H1 (cell line): ENCODE data around the gene SPEN. TPM values are rescaled to one million over a fixed set of nuclear protein-coding genes. Genes with fewer than 3 reads are reported as not detected.

Experiments
- CTCF ChIA-PET: fragments of 300-600 bp; sonication (Branson Sonifier 250); formaldehyde crosslinking; loops from one replicate; lab custom pipeline; 2021; ENCODE audit not compliant: partially characterized antibody; lab: Charles Lee
- POLR2A ChIA-PET: fragments of 300-600 bp; sonication (Branson Sonifier 250); formaldehyde crosslinking; loops from one replicate; lab custom pipeline; 2021; ENCODE audit warnings: inconsistent platforms; ENCODE audit not compliant: partially characterized antibody; lab: Charles Lee
- DNase-seq, 2 experiments: peaks; one replicate each; pipeline versions ENCODE4 v3.0.0 to v3.0.0-alpha.2; 2010 to 2022; ENCODE audit warnings: low spot score in 2 of 2, low read depth in 1 of 2, mixed read lengths in 1 of 2
- FAIRE-seq: peaks from 2 replicates; lab custom pipeline; 2011; peaks lifted over from hg19 to GRCh38; lab: Jason Lieb, UNC
- H2AFZ ChIP-seq: 2 replicates; pipeline ENCODE4 v1.8.1; 2012; ENCODE audit warnings: low read length, inconsistent platforms
- H2AK5ac ChIP-seq: 2 replicates; pipeline ENCODE4 v1.6.1; 2013; ENCODE audit warnings: low read depth, low read length
- H2BK120ac ChIP-seq: replicated peaks from 2 replicates; pipeline ENCODE3; 2013; ENCODE audit warnings: low read depth, low read length, inconsistent platforms
- H2BK12ac ChIP-seq: 2 replicates; pipeline ENCODE4 v1.6.1; 2013; ENCODE audit warnings: low read depth, low read length
- H2BK15ac ChIP-seq: 2 replicates; pipeline ENCODE4 v1.6.1; 2013; ENCODE audit warnings: low read length
- H2BK20ac ChIP-seq: 2 replicates; pipeline ENCODE4 v1.6.1; 2013; ENCODE audit warnings: low read length
- H2BK5ac ChIP-seq: 2 replicates; pipeline ENCODE4 v1.6.1; 2013; ENCODE audit warnings: low read depth, low read length
- H3K14ac ChIP-seq: 2 replicates; pipeline ENCODE4 v1.6.1; 2013; ENCODE audit warnings: inconsistent platforms; ENCODE audit not compliant: insufficient read length
- H3K18ac ChIP-seq: 2 replicates; pipeline ENCODE4 v1.6.1; 2013; ENCODE audit warnings: low read length; ENCODE audit errors: extremely low read depth
- H3K23ac ChIP-seq: 2 replicates; pipeline ENCODE4 v1.6.1; 2013; ENCODE audit warnings: inconsistent platforms; ENCODE audit not compliant: insufficient read length
- H3K23me2 ChIP-seq: 2 replicates; pipeline ENCODE4 v1.6.1; 2013; ENCODE audit warnings: low read depth, low read length
- H3K27ac ChIP-seq: 2 replicates; pipeline ENCODE4 v1.6.1; 2011; ENCODE audit warnings: low read depth, low read length, inconsistent platforms
- H3K27me3 ChIP-seq, 4 experiments: replicated peaks in 1 of 4; 1 replicate in 1 of 4; 2 replicates in 3 of 4; pipeline versions ENCODE4 v1.6.1 to v1.8.1; 2011 to 2013; ENCODE audit warnings: low read length in 3 of 4, mild to moderate bottlenecking in 3 of 4, inconsistent platforms in 2 of 4, mixed read lengths in 2 of 4, moderate library complexity in 1 of 4; ENCODE audit not compliant: control insufficient read depth in 3 of 4, insufficient read depth in 3 of 4; ENCODE audit errors: extremely low read depth in 1 of 4
- H3K36me3 ChIP-seq, 4 experiments: 2 replicates each; pipeline versions ENCODE4 v1.6.1 to v1.8.1; 2011 to 2013; ENCODE audit warnings: mild to moderate bottlenecking in 4 of 4, low read length in 3 of 4, moderate library complexity in 2 of 4, control low read depth in 1 of 4, inconsistent platforms in 1 of 4; ENCODE audit not compliant: insufficient read depth in 4 of 4, control insufficient read depth in 2 of 4
- H3K4ac ChIP-seq: replicated peaks from 2 replicates; pipeline ENCODE3; 2013; ENCODE audit warnings: low read length, low read depth, mixed read lengths, inconsistent platforms; ENCODE audit not compliant: insufficient read length
- H3K4me1 ChIP-seq, 4 experiments: replicated peaks in 1 of 4; 1 replicate in 1 of 4; 2 replicates in 3 of 4; pipeline versions ENCODE4 v1.6.1 to v1.8.1; 2011 to 2013; ENCODE audit warnings: low read length in 3 of 4, inconsistent platforms in 2 of 4, mixed read lengths in 1 of 4; ENCODE audit not compliant: insufficient read depth in 4 of 4, control insufficient read depth in 3 of 4
- H3K4me2 ChIP-seq, 2 experiments: 2 replicates each; pipeline versions ENCODE4 v1.6.1 to v1.8.1; 2011 to 2013; ENCODE audit warnings: low read depth in 2 of 2, low read length in 2 of 2, control low read depth in 1 of 2, inconsistent platforms in 1 of 2, mild to moderate bottlenecking in 1 of 2; ENCODE audit not compliant: insufficient read depth in 1 of 2
- H3K4me3 ChIP-seq, 4 experiments: fragments of 200-600, 300-600 bp in 1 of 4; sonication (generic), shearing (Covaris generic), sonication (Bioruptor Twin) in 1 of 4; 2 replicates each; pipeline versions ENCODE4 v1.5.1 to v1.8.1; 2011 to 2016; ENCODE audit warnings: low read length in 4 of 4, low read depth in 3 of 4, control low read depth in 2 of 4, inconsistent platforms in 2 of 4, mild to moderate bottlenecking in 2 of 4, mixed read lengths in 1 of 4, moderate library complexity in 1 of 4; ENCODE audit not compliant: insufficient read depth in 2 of 4; ENCODE audit errors: extremely low read depth in 1 of 4
- H3K56ac ChIP-seq: replicated peaks from 2 replicates; pipeline ENCODE3; 2013; ENCODE audit warnings: low read depth, mild to moderate bottlenecking, mixed read lengths, low read length, inconsistent platforms; ENCODE audit not compliant: insufficient read length
- H3K79me1 ChIP-seq: 2 replicates; pipeline ENCODE4 v1.6.1; 2013; ENCODE audit warnings: low read depth, low read length, control low read depth
- H3K79me2 ChIP-seq, 2 experiments: 2 replicates each; pipeline versions ENCODE4 v1.6.1 to v1.8.1; 2012 to 2013; ENCODE audit warnings: low read length in 2 of 2, mild to moderate bottlenecking in 2 of 2, inconsistent platforms in 1 of 2; ENCODE audit not compliant: insufficient read depth in 2 of 2, control insufficient read depth in 1 of 2
- H3K9ac ChIP-seq, 4 experiments: replicated peaks in 1 of 4; 1 replicate in 1 of 4; 2 replicates in 3 of 4; pipeline versions ENCODE4 v1.6.1 to v1.8.1; 2011 to 2013; ENCODE audit warnings: low read depth in 3 of 4, low read length in 3 of 4, control low read depth in 2 of 4, mild to moderate bottlenecking in 2 of 4, moderate library complexity in 2 of 4, inconsistent platforms in 1 of 4; ENCODE audit errors: extremely low read depth in 1 of 4
- H3K9me3 ChIP-seq, 2 experiments: 2 replicates each; pipeline versions ENCODE4 v1.6.1 to v1.8.1; 2012 to 2013; ENCODE audit warnings: mild to moderate bottlenecking in 2 of 2, moderate library complexity in 2 of 2, control low read depth in 1 of 2, inconsistent platforms in 1 of 2, low read depth in 1 of 2, low read length in 1 of 2, mixed read lengths in 1 of 2; ENCODE audit not compliant: insufficient read depth in 2 of 2
- H4K20me1 ChIP-seq, 2 experiments: replicated peaks in 1 of 2; 2 replicates each; pipeline versions ENCODE3 to v1.8.1; 2011 to 2013; ENCODE audit warnings: inconsistent platforms in 2 of 2, low read length in 2 of 2, mild to moderate bottlenecking in 1 of 2; ENCODE audit not compliant: insufficient read depth in 2 of 2, control insufficient read depth in 1 of 2
- H4K5ac ChIP-seq: 2 replicates; pipeline ENCODE4 v1.6.1; 2013; ENCODE audit warnings: low read length, low read depth, mixed read lengths, inconsistent platforms; ENCODE audit not compliant: insufficient read length
- H4K8ac ChIP-seq: 2 replicates; pipeline ENCODE4 v1.8.0; 2013; ENCODE audit warnings: mild to moderate bottlenecking, moderate library complexity, low read length, inconsistent platforms; ENCODE audit not compliant: insufficient read depth; ENCODE audit errors: extremely low read depth
- H4K91ac ChIP-seq: replicated peaks from 2 replicates; pipeline ENCODE3; 2013; ENCODE audit warnings: low read length, mixed read lengths, inconsistent platforms; ENCODE audit not compliant: insufficient read length
- BACH1 ChIP-seq: IDR thresholded peaks from 2 replicates; pipeline ENCODE4 v1.6.1; 2012; ENCODE audit warnings: low read length, improper control_type of control experiment
- CBX8 ChIP-seq: fragments of 300-800, 300-1000 bp; sonication (generic); IDR thresholded peaks from 2 replicates; pipeline ENCODE4 v1.7.1; 2016; ENCODE audit warnings: low read depth, low read length, borderline replicate concordance
- CEBPB ChIP-seq: IDR thresholded peaks from 2 replicates; pipeline ENCODE4 v1.6.1; 2012; ENCODE audit warnings: low read depth, low read length
- EP300 ChIP-seq, 2 experiments: IDR thresholded peaks; 1 replicate in 1 of 2; 2 replicates in 1 of 2; pipeline ENCODE4 v1.6.1; 2011 to 2012; ENCODE audit warnings: low read depth in 2 of 2, low read length in 2 of 2, mild to moderate bottlenecking in 2 of 2, borderline replicate concordance in 1 of 2, inconsistent platforms in 1 of 2, moderate library complexity in 1 of 2
- HDAC6 ChIP-seq: IDR thresholded peaks from one replicate; pipeline ENCODE4 v1.7.1; 2012; ENCODE audit warnings: low read depth, mild to moderate bottlenecking, inconsistent platforms, low read length, moderate library complexity
- SAP30 ChIP-seq: fragments of 300-600 bp; sonication (generic); IDR thresholded peaks from 2 replicates; pipeline ENCODE4 v1.7.1; 2012; ENCODE audit warnings: low read length, moderate library complexity, mild to moderate bottlenecking, inconsistent platforms; ENCODE audit not compliant: insufficient read depth, insufficient replicate concordance
- SIX5 ChIP-seq: IDR thresholded peaks from 2 replicates; pipeline ENCODE4 v1.6.1; 2011; ENCODE audit warnings: mild to moderate bottlenecking, low read depth, low read length
- SP1 ChIP-seq: IDR thresholded peaks from 2 replicates; pipeline ENCODE4 v1.6.1; 2011; ENCODE audit warnings: low read depth, low read length
- TBP ChIP-seq: IDR thresholded peaks from 2 replicates; pipeline ENCODE4 v1.6.1; 2011; ENCODE audit warnings: low read depth, low read length, improper control_type of control experiment
- YY1 ChIP-seq: IDR thresholded peaks from 2 replicates; pipeline ENCODE4 v1.6.1; 2011; ENCODE audit warnings: low read depth, mild to moderate bottlenecking, low read length
- WGBS, 2 experiments: shearing (Covaris generic) in 1 of 2; methylation state at CpG; one replicate each; pipeline versions ENCODE4 v1.1.6 to v1.1.7; 2013 to 2015; ENCODE audit warnings: low lambda C conversion rate in 2 of 2, mixed read lengths in 2 of 2, inconsistent platforms in 1 of 2, low coverage in 1 of 2, missing lambda C conversion rate in 1 of 2; ENCODE audit not compliant: insufficient replicate concordance in 2 of 2, insufficient coverage in 1 of 2, insufficient read length in 1 of 2; ENCODE audit errors: extremely low coverage in 1 of 2, missing lambda C conversion rate in 1 of 2; 5-methylcytosine and 5-hydroxymethylcytosine counted together
- polyA plus RNA-seq, 7 experiments: library from polyadenylated mRNA; depleted of rRNA in 3 of 7; stranded (reverse) in 5 of 7; unstranded in 2 of 7; fragments of >200 nt in 5 of 7; fragments of 200-250 nt in 2 of 7; gene quantifications; 1 replicate in 5 of 7; 2 replicates in 1 of 7; 4 replicates in 1 of 7; pipeline versions ENCODE4 v1.2.1 to v1.2.3, GENCODE V29; 2011 to 2013; ENCODE audit warnings: missing spikeins in 2 of 7, mixed read lengths in 2 of 7
- total RNA-seq: library from RNA; stranded (reverse); fragmentation: NEBNext Ultra II Directional; extraction: Animal tissue kit (Norgen Biotek cat#: 25700); gene quantifications from 2 replicates; pipeline ENCODE4 v1.2.1, GENCODE V29; 2021
- TF ChIP-seq, protein P1 (sequence below): IDR thresholded peaks from 2 replicates; pipeline ENCODE4 v1.6.1; 2012; ENCODE audit warnings: inconsistent platforms

Gene SPEN
- total and polyA plus RNA-seq, 2 of the 8 experiments (the other 6 are each of a cell fraction or from before 2014, with no cell fraction given), result 12.5 to 52.1 TPM

DNA sequence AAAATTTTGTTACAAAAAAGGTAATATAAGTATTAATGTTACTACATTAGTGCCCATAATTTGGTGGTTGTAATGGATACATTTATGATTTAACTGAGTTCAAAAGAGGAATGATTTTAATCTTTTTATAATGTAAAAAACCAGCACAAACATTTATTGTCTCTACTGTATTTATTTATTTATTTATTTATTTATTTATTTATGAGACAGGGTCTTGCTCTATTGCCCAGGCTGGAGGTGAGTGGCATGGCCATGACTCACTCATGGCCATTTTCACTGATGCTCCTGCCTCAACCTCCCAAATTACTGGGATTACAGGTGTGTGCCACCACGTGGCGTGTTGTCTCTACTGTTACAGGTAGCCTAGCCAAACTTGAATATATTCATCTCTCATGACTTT, 21.9 kb downstream of the SPEN start:
- H4K5ac ChIP-seq, result no peak overlapping the region
- H3K4me3 ChIP-seq, result no peak overlapping the region
- peaks cover 8% of the 10 kb centered on the region for H3K79me1 ChIP-seq
- H4K91ac ChIP-seq, result no peak overlapping the region
- H3K27ac ChIP-seq, result no peak overlapping the region
- H2BK15ac ChIP-seq, result no peak overlapping the region
- no peak overlapping the region for H2BK5ac ChIP-seq
- H2BK20ac ChIP-seq, result no peak overlapping the region
- no peak overlapping the region for H4K8ac ChIP-seq
- POLR2A ChIA-PET, result interaction anchor here (1.6 to 1.7 kb wide), 2 partner anchors 20 to 105 kb away, joined by 3 to 10 read pairs; no protein-coding TSS in a partner anchor
- no peak overlapping the region for H2AK5ac ChIP-seq
- no peak overlapping the region for H2BK12ac ChIP-seq
- H3K36me3 ChIP-seq, result peaks cover 0 to 13% (median 6%) of the 10 kb centered on the region in 4 experiments; a peak in 4 of 8 replicates
- no peak overlapping the region for H3K23ac ChIP-seq
- H3K56ac ChIP-seq, result no peak overlapping the region
- no peaks in the 10 kb centered on the region for H3K27me3 ChIP-seq
- WGBS, 2 experiments, result 88% methylated on average over 2 of the region's 2 CpGs; no CpG with 5 or more reads in 1 of the 2 experiments
- CTCF ChIA-PET, result interaction anchor here (1.5 kb wide), 1 partner anchor 88 kb away, joined by 3 read pairs; no protein-coding TSS in a partner anchor
- peaks cover 19 to 93% of the 10 kb centered on the region in 2 experiments for H3K79me2 ChIP-seq
- H3K18ac ChIP-seq, result no peak overlapping the region
- no peak overlapping the region for H2BK120ac ChIP-seq
- no peak overlapping the region for H3K4ac ChIP-seq
- H3K23me2 ChIP-seq, result no peaks in the 10 kb centered on the region
- H3K14ac ChIP-seq, result no peak overlapping the region
- peaks cover 4 to 7% of the 10 kb centered on the region in 2 experiments for H4K20me1 ChIP-seq
- no peak overlapping the region for H3K9ac ChIP-seq
- DNase-seq (no peak), FAIRE-seq (no peak)
- H2AFZ ChIP-seq, result no peak overlapping the region
- no peak overlapping the region for H3K4me2 ChIP-seq
- TF ChIP-seq EP300 (IDR thresholded peaks at IDR 0.05; ENCODE audit: borderline replicate concordance in 1 of 2, low read depth in 2 of 2, low read length in 2 of 2) (no peak), CEBPB (no peak), SAP30 (no peak), BACH1 (no peak), SIX5 (no peak), HDAC6 (no peak), SP1 (no peak), TBP (no peak), YY1 (no peak), CBX8 (no peak)
- TF ChIP-seq, protein P1, sequence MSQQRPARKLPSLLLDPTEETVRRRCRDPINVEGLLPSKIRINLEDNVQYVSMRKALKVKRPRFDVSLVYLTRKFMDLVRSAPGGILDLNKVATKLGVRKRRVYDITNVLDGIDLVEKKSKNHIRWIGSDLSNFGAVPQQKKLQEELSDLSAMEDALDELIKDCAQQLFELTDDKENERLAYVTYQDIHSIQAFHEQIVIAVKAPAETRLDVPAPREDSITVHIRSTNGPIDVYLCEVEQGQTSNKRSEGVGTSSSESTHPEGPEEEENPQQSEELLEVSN, result no peak
- H3K9me3 ChIP-seq, result no peaks in the 10 kb centered on the region
- no peaks in the 10 kb centered on the region for H3K4me1 ChIP-seq
